IPS-18a (cell line): ENCODE data around the gene CSE1L.
A peak's percentile ranks its signal among the peaks of the same experiment; 100 is the strongest.

Experiments used
- H3K27ac ChIP-seq: one replicate; pipeline ENCODE4 v1.5.1; 2013; ENCODE audit warnings: low read length
- H3K27me3 ChIP-seq: one replicate; pipeline ENCODE4 v1.6.1; 2013; ENCODE audit warnings: mild to moderate bottlenecking, low read length; ENCODE audit not compliant: control insufficient read depth, insufficient read depth
- H3K36me3 ChIP-seq: one replicate; pipeline ENCODE4 v1.6.1; 2013; ENCODE audit warnings: low read depth, low read length; ENCODE audit not compliant: control insufficient read depth
- H3K4me1 ChIP-seq: one replicate; pipeline ENCODE4 v1.6.1; 2013; ENCODE audit warnings: low read depth, low read length; ENCODE audit not compliant: control insufficient read depth
- H3K4me3 ChIP-seq: one replicate; pipeline ENCODE4 v1.5.1; 2013; ENCODE audit warnings: low read length
- H3K9ac ChIP-seq: one replicate; pipeline ENCODE4 v1.6.1; 2013; ENCODE audit warnings: mild to moderate bottlenecking, low read length, moderate library complexity
- H3K9me3 ChIP-seq: one replicate; pipeline ENCODE4 v1.6.1; 2013; ENCODE audit warnings: low read depth, low read length; ENCODE audit not compliant: control insufficient read depth

Gene CSE1L

DNA sequence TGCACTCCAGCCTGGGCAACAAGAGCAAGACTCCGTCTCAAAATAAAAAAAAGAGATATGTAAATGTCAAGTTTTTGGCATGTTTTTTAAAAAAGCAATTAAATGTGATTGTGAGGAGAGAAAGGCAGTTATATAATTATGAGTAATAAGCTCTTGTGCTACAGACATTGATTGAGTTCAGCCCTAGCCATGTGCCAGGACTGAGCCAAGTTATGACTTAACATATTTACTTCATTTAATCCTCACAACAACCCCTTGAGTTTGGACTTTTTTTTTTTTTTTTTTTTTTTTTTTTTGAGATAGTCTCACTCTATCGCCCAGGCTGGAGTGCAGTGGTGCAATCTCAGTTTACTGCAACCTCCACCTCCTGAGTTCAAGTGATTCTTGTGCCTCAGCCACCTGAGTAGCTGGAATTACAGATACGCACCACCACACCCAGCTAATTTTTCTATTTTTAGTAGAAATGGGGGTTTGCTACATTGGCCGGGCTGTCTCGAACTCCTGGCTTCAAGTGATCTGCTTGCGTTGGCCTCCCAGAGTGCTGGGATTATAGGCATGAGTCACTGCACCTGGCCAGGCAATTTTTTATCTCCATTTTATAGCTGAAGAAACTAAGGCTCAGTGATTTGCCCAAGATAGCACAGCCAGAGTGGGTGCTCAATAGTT, 15.0 kb upstream of the CSE1L start:
- Histone ChIP-seq H3K9me3 (no peaks in the 10 kb centered on the region), H3K4me3 (no peak overlapping the region), H3K36me3 (peaks cover 31% of the 10 kb centered on the region), H3K4me1 (no peaks in the 10 kb centered on the region), H3K27ac (no peak overlapping the region), H3K27me3 (no peaks in the 10 kb centered on the region), H3K9ac (no peak overlapping the region)

GRCh38 chr20:49032455-49032854, 13.7 kb upstream of the CSE1L start:
- Histone ChIP-seq H3K4me3 (no peak overlapping the region), H3K4me1 (no peaks in the 10 kb centered on the region), H3K27me3 (no peaks in the 10 kb centered on the region), H3K27ac (no peak overlapping the region), H3K36me3 (peaks cover 31% of the 10 kb centered on the region), H3K9ac (no peak overlapping the region), H3K9me3 (no peaks in the 10 kb centered on the region)

DNA sequence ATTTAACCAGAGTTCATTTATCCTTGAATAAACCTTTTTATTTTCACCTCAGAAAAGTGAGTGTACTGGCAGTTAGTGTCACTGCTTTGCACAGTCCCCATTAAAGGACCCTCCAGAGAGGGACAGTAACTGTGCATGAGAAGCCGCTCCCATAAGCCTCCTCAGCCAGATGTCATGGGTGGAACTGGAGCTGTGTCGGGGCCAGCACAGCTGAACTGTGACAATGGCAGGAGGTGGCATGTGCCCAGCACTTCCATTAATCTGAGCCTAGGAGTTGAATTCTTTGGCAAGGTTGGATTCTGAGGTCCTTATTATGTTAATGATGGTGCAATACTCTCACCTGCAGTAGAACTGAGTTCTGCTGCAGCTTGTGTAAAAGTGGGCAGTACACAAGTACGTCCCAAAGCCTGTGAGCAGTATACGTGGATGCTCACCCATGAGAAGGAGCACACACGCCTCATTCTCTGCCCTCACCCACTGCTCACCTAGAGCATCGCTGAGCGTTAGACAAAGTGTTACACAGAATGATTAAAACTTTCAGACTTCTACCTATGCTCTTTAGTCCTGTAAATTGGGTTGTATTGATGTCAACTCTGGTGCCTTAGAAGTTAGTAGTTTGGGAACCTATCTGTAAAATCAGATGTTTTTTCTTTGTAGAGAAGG, 11.9 kb upstream of the CSE1L start:
- Histone ChIP-seq H3K27ac (no peak overlapping the region), H3K4me3 (no peak overlapping the region), H3K9me3 (no peaks in the 10 kb centered on the region), H3K9ac (no peak overlapping the region), H3K27me3 (no peaks in the 10 kb centered on the region), H3K36me3 (peaks cover 22% of the 10 kb centered on the region), H3K4me1 (no peaks in the 10 kb centered on the region)

DNA sequence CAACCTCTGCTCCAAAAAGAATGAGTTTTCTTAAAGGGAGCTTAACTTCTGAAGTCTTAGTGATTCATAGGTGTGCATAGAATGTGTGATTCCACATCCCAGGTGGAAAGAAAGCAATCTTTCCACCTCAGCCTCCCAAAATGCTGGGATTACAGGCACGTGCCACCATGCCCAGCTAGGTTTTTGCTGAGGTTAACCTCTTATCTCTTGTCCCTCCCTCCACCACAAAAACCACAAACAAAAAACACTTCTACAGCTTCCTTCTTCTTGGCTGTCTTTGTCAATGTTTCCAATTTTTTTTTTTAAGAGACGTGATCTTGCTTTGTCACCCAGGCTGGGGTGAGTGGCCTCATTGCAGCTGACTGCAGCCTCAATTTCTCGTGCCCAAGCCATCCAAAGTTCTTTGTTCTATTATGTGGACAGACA, 8.1 kb upstream of the CSE1L start:
- no peak overlapping the region for H3K27ac ChIP-seq
- peaks cover 7% of the 10 kb centered on the region for H3K36me3 ChIP-seq
- no peaks in the 10 kb centered on the region for H3K4me1 ChIP-seq

GRCh38 chr20:49039854-49040253, 6.3 kb upstream of the CSE1L start:
- no peaks in the 10 kb centered on the region for H3K9me3 ChIP-seq
- H3K4me3 ChIP-seq: no peak overlapping the region
- H3K27me3 ChIP-seq: no peaks in the 10 kb centered on the region
- H3K9ac ChIP-seq: no peak overlapping the region
- no peak overlapping the region for H3K27ac ChIP-seq
- no peaks in the 10 kb centered on the region for H3K36me3 ChIP-seq
- no peaks in the 10 kb centered on the region for H3K4me1 ChIP-seq

More for the DNA sequence above, 8.1 kb upstream of the CSE1L start:
- Histone ChIP-seq H3K27me3 (no peaks in the 10 kb centered on the region), H3K9me3 (no peaks in the 10 kb centered on the region), H3K9ac (no peak overlapping the region), H3K4me3 (no peak overlapping the region)

- Histone ChIP-seq H3K9me3 (no peaks in the 10 kb centered on the region), H3K4me3 (no peak overlapping the region), H3K4me1 (peaks cover 9% of the 10 kb centered on the region), H3K27ac (no peak overlapping the region), H3K36me3 (no peaks in the 10 kb centered on the region), H3K27me3 (no peaks in the 10 kb centered on the region), H3K9ac (no peak overlapping the region)
Measured at GRCh38 chr20:49043000-49043399, 3.1 kb upstream of the CSE1L start.

DNA sequence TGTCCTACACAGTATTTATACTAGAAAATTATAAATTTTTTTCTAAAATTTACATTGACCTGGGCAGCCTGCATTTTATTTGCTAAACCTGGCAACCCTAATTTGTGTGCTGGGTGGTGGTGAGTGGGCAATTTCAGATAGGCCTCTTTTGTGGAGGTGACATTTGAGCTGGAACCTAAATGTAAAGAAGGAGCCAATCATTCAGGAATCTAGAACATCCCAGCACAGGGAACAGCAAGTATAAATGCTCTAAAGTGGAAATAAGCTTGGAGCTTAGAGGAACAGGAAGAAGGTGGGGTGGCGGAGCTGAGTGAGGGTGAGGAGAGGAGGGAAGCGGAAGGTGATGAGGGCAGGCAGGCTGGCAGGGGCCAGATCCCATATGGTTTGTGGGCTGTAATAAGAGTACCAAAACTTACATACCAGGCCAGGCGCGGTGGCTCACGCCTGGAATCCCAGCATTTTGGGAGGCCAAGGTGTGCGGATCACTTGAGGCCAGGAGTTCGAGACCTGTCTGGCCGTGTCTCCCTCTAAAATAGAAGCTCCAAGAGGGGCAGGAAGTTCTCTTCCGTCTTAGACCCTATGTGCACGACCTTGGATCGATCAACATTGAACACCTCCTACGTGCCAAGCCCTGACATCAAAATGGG, 549 bp upstream of the CSE1L start:
- H3K27me3 ChIP-seq: no peaks in the 10 kb centered on the region
- peaks cover 8% of the 10 kb centered on the region for H3K36me3 ChIP-seq
- no peaks in the 10 kb centered on the region for H3K9me3 ChIP-seq
- peak overlapping the region; percentile 99 for H3K9ac ChIP-seq
- H3K27ac ChIP-seq: no peak overlapping the region
- H3K4me3 ChIP-seq: peak overlapping the region; percentile 83
- peaks cover 16% of the 10 kb centered on the region for H3K4me1 ChIP-seq

GRCh38 chr20:49052334-49052733, 6.2 kb downstream of the CSE1L start:
- Histone ChIP-seq H3K9me3 (no peaks in the 10 kb centered on the region), H3K36me3 (peaks cover 36% of the 10 kb centered on the region), H3K27me3 (no peaks in the 10 kb centered on the region), H3K4me1 (peaks cover 11% of the 10 kb centered on the region), H3K27ac (no peak overlapping the region), H3K9ac (no peak overlapping the region), H3K4me3 (no peak overlapping the region)

- Histone ChIP-seq H3K36me3 (peaks cover 52% of the 10 kb centered on the region), H3K4me1 (no peaks in the 10 kb centered on the region)
Measured at GRCh38 chr20:49054056-49054643, 8.0 kb downstream of the CSE1L start.

DNA sequence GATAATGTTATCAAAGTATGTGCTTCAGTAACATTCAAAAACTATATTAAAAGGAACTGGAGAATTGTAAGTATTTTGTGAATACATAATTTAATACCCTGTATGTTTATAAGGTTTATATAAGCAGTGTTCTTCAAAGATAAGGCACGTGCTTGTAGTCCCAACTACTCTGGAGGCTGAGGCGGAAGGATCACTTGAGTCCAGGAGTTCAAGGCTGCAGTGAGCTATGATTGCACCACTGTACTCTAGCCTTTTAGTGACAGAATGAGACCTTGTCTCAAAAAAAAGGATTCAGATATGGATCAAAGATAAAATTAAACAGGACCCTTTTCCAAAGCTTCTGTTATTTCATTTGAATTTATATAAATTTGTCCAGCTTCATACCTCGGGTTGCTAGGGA, 17.2 kb downstream of the CSE1L start:
- H3K9me3 ChIP-seq: no peaks in the 10 kb centered on the region
- H3K27me3 ChIP-seq: no peaks in the 10 kb centered on the region
- no peak overlapping the region for H3K4me3 ChIP-seq
- H3K36me3 ChIP-seq: peaks cover 82% of the 10 kb centered on the region
- H3K4me1 ChIP-seq: no peaks in the 10 kb centered on the region
- H3K9ac ChIP-seq: no peak overlapping the region
- no peak overlapping the region for H3K27ac ChIP-seq

More at GRCh38 chr20:49054056-49054643, 8.0 kb downstream of the CSE1L start:
- H3K9me3 ChIP-seq: no peaks in the 10 kb centered on the region
- no peak overlapping the region for H3K27ac ChIP-seq
- no peak overlapping the region for H3K9ac ChIP-seq
- H3K27me3 ChIP-seq: no peaks in the 10 kb centered on the region
- no peak overlapping the region for H3K4me3 ChIP-seq

DNA sequence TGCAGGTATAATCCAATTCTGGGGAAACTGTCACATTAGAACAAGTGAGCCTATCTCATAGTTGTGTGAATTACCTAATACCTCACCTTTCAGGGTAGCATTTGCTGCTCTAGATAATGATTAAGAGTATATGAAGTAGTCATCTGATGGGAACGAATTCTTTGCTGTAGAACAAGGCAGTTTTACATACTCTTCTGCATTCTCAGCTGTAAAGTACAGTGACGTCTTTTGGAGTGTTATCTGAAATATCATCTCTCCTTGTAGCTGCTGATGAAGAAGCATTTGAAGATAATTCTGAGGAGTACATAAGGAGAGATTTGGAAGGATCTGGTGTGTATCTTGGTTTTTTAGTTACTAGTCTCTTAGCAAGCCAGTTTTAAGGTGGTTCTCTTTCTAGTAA, 28.4 kb downstream of the CSE1L start:
- H3K36me3 ChIP-seq: peaks cover 94% of the 10 kb centered on the region
- H3K9me3 ChIP-seq: no peaks in the 10 kb centered on the region
- no peak overlapping the region for H3K4me3 ChIP-seq
- H3K27ac ChIP-seq: no peak overlapping the region
- no peaks in the 10 kb centered on the region for H3K27me3 ChIP-seq
- no peaks in the 10 kb centered on the region for H3K4me1 ChIP-seq
- H3K9ac ChIP-seq: no peak overlapping the region
